Right lobe of liver (tissue), 4 donors: Measurements from ENCODE around the gene TNNT3.

Source experiments
- POLR2A ChIP-seq: fragments of 450-650 bp; IDR thresholded peaks from one replicate; pipeline ENCODE4 v1.6.1; 2017; ENCODE audit warnings: antibody characterized with exemption, mild to moderate bottlenecking
- TF ChIP-seq, protein P1 (sequence below), 4 donors: fragments of 200-600 bp in 3 of 4; fragments of 450-650 bp in 1 of 4; IDR thresholded peaks; one replicate each; pipeline versions ENCODE4 v1.5.1 to v1.8.0; 2016 to 2022; ENCODE audit warnings: antibody characterized with exemption in 4 of 4, mild to moderate bottlenecking in 2 of 4
- donor health status: DM: no; HTN: no; CAD: no.
- donor health status: DM: no; HTN: no; CAD: no.
- donor health status: DM: no; HTN: yes; CAD: no.

DNA sequence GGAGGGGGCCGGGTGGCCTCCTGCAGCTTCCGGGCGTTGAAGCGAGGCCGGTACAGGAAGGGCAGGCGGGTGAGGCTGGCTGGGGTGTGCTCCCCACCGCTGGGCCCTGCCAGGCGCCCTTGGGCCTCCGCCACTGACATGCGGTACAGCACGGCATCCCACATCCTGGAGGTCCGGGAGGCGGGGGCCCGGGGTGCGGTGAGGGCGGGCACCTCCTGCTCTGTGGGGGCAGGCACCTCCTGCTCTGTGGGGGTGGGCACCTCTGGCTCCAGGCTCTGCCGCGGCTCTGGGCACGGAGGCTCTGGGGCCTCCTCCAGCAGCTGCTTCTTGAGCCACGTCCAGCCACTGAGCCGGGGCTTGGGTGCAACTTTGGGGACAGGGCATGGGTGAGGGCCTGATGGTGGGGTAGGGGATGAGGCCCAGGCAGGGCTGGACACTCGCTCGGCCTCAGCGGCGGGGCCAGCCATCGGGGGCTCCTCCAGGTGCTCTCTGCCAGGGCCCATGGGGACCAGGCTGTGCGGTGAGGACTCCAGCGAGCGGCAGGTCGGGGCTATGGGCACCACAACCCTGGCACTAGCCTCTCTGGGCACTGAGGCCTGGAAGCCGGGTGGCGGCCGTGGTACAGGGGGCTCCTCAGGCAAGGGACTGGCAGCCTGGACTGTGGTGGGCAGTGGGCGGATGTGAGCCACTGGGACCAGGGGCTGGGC is 30.1 kb upstream of the TNNT3 start:
- TF ChIP-seq, protein P1, sequence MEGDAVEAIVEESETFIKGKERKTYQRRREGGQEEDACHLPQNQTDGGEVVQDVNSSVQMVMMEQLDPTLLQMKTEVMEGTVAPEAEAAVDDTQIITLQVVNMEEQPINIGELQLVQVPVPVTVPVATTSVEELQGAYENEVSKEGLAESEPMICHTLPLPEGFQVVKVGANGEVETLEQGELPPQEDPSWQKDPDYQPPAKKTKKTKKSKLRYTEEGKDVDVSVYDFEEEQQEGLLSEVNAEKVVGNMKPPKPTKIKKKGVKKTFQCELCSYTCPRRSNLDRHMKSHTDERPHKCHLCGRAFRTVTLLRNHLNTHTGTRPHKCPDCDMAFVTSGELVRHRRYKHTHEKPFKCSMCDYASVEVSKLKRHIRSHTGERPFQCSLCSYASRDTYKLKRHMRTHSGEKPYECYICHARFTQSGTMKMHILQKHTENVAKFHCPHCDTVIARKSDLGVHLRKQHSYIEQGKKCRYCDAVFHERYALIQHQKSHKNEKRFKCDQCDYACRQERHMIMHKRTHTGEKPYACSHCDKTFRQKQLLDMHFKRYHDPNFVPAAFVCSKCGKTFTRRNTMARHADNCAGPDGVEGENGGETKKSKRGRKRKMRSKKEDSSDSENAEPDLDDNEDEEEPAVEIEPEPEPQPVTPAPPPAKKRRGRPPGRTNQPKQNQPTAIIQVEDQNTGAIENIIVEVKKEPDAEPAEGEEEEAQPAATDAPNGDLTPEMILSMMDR (IDR thresholded peaks at IDR 0.05), result no peak
- no peak for TF ChIP-seq POLR2A
